A673 (cell line): Measurements from ENCODE around the gene MICB. TPM values are rescaled to one million over a fixed set of nuclear protein-coding genes. Genes with fewer than 3 reads are reported as not detected.

Experiments used
- BruUV-seq: library from RNA; stranded (reverse); fragments of 400-500 nt; replicated peaks from 2 replicates; lab custom pipeline; 2021; lab: Mats Ljungman, UMichigan
- CTCF ChIA-PET: fragments of 300-600 bp; sonication (Branson Sonifier 250); formaldehyde crosslinking; loops from one replicate; lab custom pipeline; 2022; ENCODE audit warnings: antibody characterized with exemption; lab: Charles Lee
- POLR2A ChIA-PET: fragments of 300-600 bp; sonication (Branson Sonifier 250); formaldehyde crosslinking; loops from one replicate; lab custom pipeline; 2022; ENCODE audit warnings: antibody characterized with exemption; ENCODE audit not compliant: low non-redundant PET; lab: Charles Lee
- DNase-seq: peaks from one replicate; pipeline ENCODE4 v3.0.0-alpha.2; 2015; ENCODE audit warnings: low spot score
- H3K27ac ChIP-seq: fragments of 200-600 bp; sonication (generic); 2 replicates; pipeline ENCODE4 v1.5.1; 2016; ENCODE audit warnings: mixed run types, low read depth, mild to moderate bottlenecking, mixed read lengths, antibody characterized with exemption, low read length; ENCODE audit not compliant: poor library complexity, severe bottlenecking
- H3K27me3 ChIP-seq: fragments of 200-600 bp; sonication (generic); replicated peaks from 2 replicates; pipeline ENCODE4 v1.6.1; 2017; ENCODE audit warnings: mixed run types, low read depth, mild to moderate bottlenecking, mixed read lengths, antibody characterized with exemption, low read length; ENCODE audit not compliant: insufficient read depth, poor library complexity
- H3K36me3 ChIP-seq: fragments of 200-600 bp; sonication (generic); 2 replicates; pipeline ENCODE4 v1.6.1; 2016; ENCODE audit warnings: mixed run types, mild to moderate bottlenecking, mixed read lengths, antibody characterized with exemption, low read length; ENCODE audit not compliant: insufficient read depth, poor library complexity, severe bottlenecking
- H3K4me1 ChIP-seq: fragments of 200-600 bp; sonication (generic); 2 replicates; pipeline ENCODE4 v1.6.1; 2017; ENCODE audit warnings: mixed run types, mild to moderate bottlenecking, mixed read lengths, antibody characterized with exemption, low read length; ENCODE audit not compliant: insufficient read depth, poor library complexity, severe bottlenecking
- H3K4me3 ChIP-seq: fragments of 200-600 bp; sonication (generic); 2 replicates; pipeline ENCODE4 v1.5.1; 2016; ENCODE audit warnings: low read depth, mixed run types, mild to moderate bottlenecking, mixed read lengths, low read length; ENCODE audit not compliant: poor library complexity, severe bottlenecking
- H3K9me3 ChIP-seq: fragments of 200-600 bp; sonication (generic); 2 replicates; pipeline ENCODE4 v1.6.1; 2016; ENCODE audit warnings: mixed run types, low read depth, mild to moderate bottlenecking, mixed read lengths, antibody characterized with exemption, low read length; ENCODE audit not compliant: poor library complexity, severe bottlenecking
- CTCF ChIP-seq: fragments of 300-800, 200-600 bp; sonication (generic); conservative IDR thresholded peaks from 2 replicates; pipeline ENCODE4 v1.5.1; 2017; ENCODE audit warnings: low read depth, mild to moderate bottlenecking, antibody characterized with exemption, low read length, moderate library complexity, mixed read lengths
- EZH2 ChIP-seq: fragments of 200-600 bp; sonication (generic); IDR thresholded peaks from 2 replicates; pipeline ENCODE4 v1.6.1; 2017; ENCODE audit warnings: borderline replicate concordance, low read depth, mild to moderate bottlenecking, mixed read lengths, antibody characterized with exemption, low read length; ENCODE audit not compliant: poor library complexity, severe bottlenecking
- intact Hi-C: fragments of 100-400 bp; cut with micrococcal nuclease; formaldehyde crosslinking; loops from one replicate; pipeline ENCODE4 v1.10.0; 2022; ENCODE audit not compliant: unreplicated experiment
- total RNA-seq: library from RNA; stranded (reverse); gene quantifications from 2 replicates; pipeline ENCODE4 v1.2.3, GENCODE V29; 2021

The MICB gene
- total RNA-seq, 1 experiment from 2014 or later, result 12.7 TPM

- TF ChIP-seq CTCF (no peak), EZH2 (no peak)
- H3K9me3 ChIP-seq, result no peaks in the 10 kb centered on the region
- no peak overlapping the region for H3K27ac ChIP-seq
- no peak overlapping the region for H3K4me3 ChIP-seq
- no peaks in the 10 kb centered on the region for H3K4me1 ChIP-seq
- intact Hi-C loops, result no loop called here
- no peaks in the 10 kb centered on the region for H3K27me3 ChIP-seq
- H3K36me3 ChIP-seq, result peaks cover 81% of the 10 kb centered on the region
- ChIA-PET CTCF (no interaction called here), POLR2A (no interaction called here)
- DNase-seq, result no peak
- BruUV-seq, result no TSS peak
These were observed 34.9 kb downstream of the MICB start for GRCh38 chr6:31532644-31533454.

- no peak for DNase-seq
- POLR2A ChIA-PET, result no interaction called here
- Histone ChIP-seq H3K36me3 (peaks cover 87% of the 10 kb centered on the region), H3K4me3 (no peak overlapping the region), H3K4me1 (no peaks in the 10 kb centered on the region), H3K9me3 (no peaks in the 10 kb centered on the region), H3K27me3 (no peaks in the 10 kb centered on the region), H3K27ac (no peak overlapping the region)
- no peak for TF ChIP-seq CTCF
- TF ChIP-seq EZH2, result no peak
- CTCF ChIA-PET, result no interaction called here
- BruUV-seq, result no TSS peak
- intact Hi-C loops, result no loop called here
These were observed 35.5 kb downstream of the MICB start for GRCh38 chr6:31533455-31533841.

- no peak for DNase-seq
- no peak for TF ChIP-seq EZH2
- no peak for TF ChIP-seq CTCF
- Histone ChIP-seq H3K27me3 (no peaks in the 10 kb centered on the region), H3K27ac (no peak overlapping the region), H3K9me3 (no peaks in the 10 kb centered on the region), H3K36me3 (peaks cover 92% of the 10 kb centered on the region), H3K4me3 (no peak overlapping the region), H3K4me1 (peaks cover 2% of the 10 kb centered on the region)
- POLR2A ChIA-PET, result interaction anchor here (0.6 kb wide), 1 partner anchor 323 kb away, joined by 5 read pairs; no protein-coding TSS in a partner anchor
- intact Hi-C loops, result no loop called here
- CTCF ChIA-PET, result no interaction called here
- TSS peak; percentile 1 for BruUV-seq
These were observed 36.1 kb downstream of the MICB start for GRCh38 chr6:31534011-31534410.
